ENCODE measurements around the gene PKP1.

PKP1 gene

DNA sequence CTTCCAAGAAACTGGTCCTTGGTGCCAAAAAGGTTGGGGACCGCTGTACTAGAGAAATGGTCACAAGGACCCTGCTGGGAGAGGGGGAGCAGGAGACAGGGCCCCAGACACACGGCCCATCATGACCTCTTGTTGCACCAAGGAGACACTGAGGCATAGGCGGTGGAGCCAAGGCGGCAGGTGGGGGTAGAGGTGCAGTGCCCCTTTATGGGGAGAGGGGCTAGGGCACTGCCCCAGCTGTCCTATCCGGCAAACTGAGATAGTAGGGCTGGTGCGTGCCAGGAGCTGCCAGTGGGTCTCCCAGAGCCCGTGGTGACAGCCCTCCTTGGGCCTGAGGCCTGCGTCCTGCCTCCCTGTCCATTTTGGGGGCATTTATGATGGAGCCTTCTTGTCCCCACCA is 73.9 kb downstream of the PKP1 start:
- H3K4me3 ChIP-seq (ENCODE audit: low read length in 2 of 2): no peak overlapping the region
- H2BK15ac ChIP-seq (ENCODE audit: low read length): peak overlapping the region; percentile 43
- no peak overlapping the region for H3K4ac ChIP-seq (ENCODE audit: low read length)
- H2AFZ ChIP-seq (ENCODE audit: low read length): no peak overlapping the region
- peak overlapping the region; percentile 78 for H3K18ac ChIP-seq (ENCODE audit: low read length)
- H2BK12ac ChIP-seq (ENCODE audit: low read length): no peak overlapping the region
- no peak overlapping the region for H3K9ac ChIP-seq (ENCODE audit: low read depth, low read length, poor library complexity)
- no peak overlapping the region for H2BK120ac ChIP-seq (ENCODE audit: low read depth, low read length)
- DNase-seq (ENCODE audit: low spot score): no peak
- no peaks in the 10 kb centered on the region for H3K36me3 ChIP-seq (replicated peaks in 1 of 2; ENCODE audit: control insufficient read depth in 2 of 2, insufficient read depth in 2 of 2, low read length in 2 of 2)
- H2AK5ac ChIP-seq (ENCODE audit: low read depth, low read length): peak overlapping the region; percentile 71
- H3K9me3 ChIP-seq (replicated peaks in 1 of 2; ENCODE audit: control insufficient read depth in 2 of 2, insufficient read depth in 1 of 2, low read depth in 1 of 2, low read length in 2 of 2): no peaks in the 10 kb centered on the region
- no peak overlapping the region for H3K4me2 ChIP-seq (ENCODE audit: insufficient read depth, low read length, poor library complexity, severe bottlenecking)
- H3K27me3 ChIP-seq (ENCODE audit: control insufficient read depth in 3 of 3, insufficient read depth in 3 of 3, low read depth in 1 of 3, low read length in 3 of 3): peaks cover 0 to 13% (median 0%) of the 10 kb centered on the region in 3 experiments
- no peak overlapping the region for H4K91ac ChIP-seq (ENCODE audit: low read depth, low read length, poor library complexity)
- WGBS, 2 donors (ENCODE audit: extremely low coverage in 2 of 2, insufficient read length in 2 of 2, insufficient replicate concordance in 1 of 2): no CpG with 5 or more reads among the region's 8 CpGs
- no peak overlapping the region for H3K23ac ChIP-seq (ENCODE audit: low read depth, low read length, poor library complexity)
- no peak overlapping the region for H2BK5ac ChIP-seq (ENCODE audit: low read length)
- H3K4me1 ChIP-seq (ENCODE audit: control insufficient read depth in 2 of 2, insufficient read depth in 1 of 2, low read depth in 1 of 2, low read length in 2 of 2): peaks cover 0 to 14% of the 10 kb centered on the region in 2 donors
- no peak overlapping the region for H3K27ac ChIP-seq (replicated peaks; ENCODE audit: low read length)
- no peak overlapping the region for H3K14ac ChIP-seq (ENCODE audit: low read length)
- no peak overlapping the region for H4K8ac ChIP-seq (ENCODE audit: low read depth, low read length)
- peaks cover 4% of the 10 kb centered on the region for H3K79me1 ChIP-seq (ENCODE audit: low read depth, low read length)

GRCh38 chr1:201357636-201358348 is 74.5 kb downstream of the PKP1 start:
- no CpG with 5 or more reads among the region's 10 CpGs for WGBS, 2 donors (ENCODE audit: extremely low coverage in 2 of 2, insufficient read length in 2 of 2, insufficient replicate concordance in 1 of 2)
- H3K36me3 ChIP-seq (replicated peaks in 1 of 2; ENCODE audit: control insufficient read depth in 2 of 2, insufficient read depth in 2 of 2, low read length in 2 of 2): no peaks in the 10 kb centered on the region

GRCh38 chr1:201358596-201358995 is 75.3 kb downstream of the PKP1 start:
- H3K4me3 ChIP-seq (ENCODE audit: low read length in 2 of 2): no peak overlapping the region
- peak overlapping the region; percentile 95 for H2BK15ac ChIP-seq (ENCODE audit: low read length)
- H3K18ac ChIP-seq (ENCODE audit: low read length): peak overlapping the region; percentile 84
- H3K27ac ChIP-seq (replicated peaks; ENCODE audit: low read length): no peak overlapping the region
- peak overlapping the region; percentile 91 for H2AK5ac ChIP-seq (ENCODE audit: low read depth, low read length)
- H3K9ac ChIP-seq (ENCODE audit: low read depth, low read length, poor library complexity): no peak overlapping the region
- no peak overlapping the region for H3K23ac ChIP-seq (ENCODE audit: low read depth, low read length, poor library complexity)
- H3K79me1 ChIP-seq (ENCODE audit: low read depth, low read length): peaks cover 4% of the 10 kb centered on the region
- H4K8ac ChIP-seq (ENCODE audit: low read depth, low read length): no peak overlapping the region
- peak overlapping the region; percentile 15 for H3K14ac ChIP-seq (ENCODE audit: low read length)
- H4K91ac ChIP-seq (ENCODE audit: low read depth, low read length, poor library complexity): no peak overlapping the region
- H2AFZ ChIP-seq (ENCODE audit: low read length): no peak overlapping the region
- no peak for DNase-seq (ENCODE audit: low spot score)
- no CpG with 5 or more reads among the region's 4 CpGs for WGBS, 2 donors (ENCODE audit: extremely low coverage in 2 of 2, insufficient read length in 2 of 2, insufficient replicate concordance in 1 of 2)
- H3K27me3 ChIP-seq (ENCODE audit: control insufficient read depth in 3 of 3, insufficient read depth in 3 of 3, low read depth in 1 of 3, low read length in 3 of 3): peaks cover 0 to 23% (median 0%) of the 10 kb centered on the region in 3 experiments
- no peaks in the 10 kb centered on the region for H3K36me3 ChIP-seq (replicated peaks in 1 of 2; ENCODE audit: control insufficient read depth in 2 of 2, insufficient read depth in 2 of 2, low read length in 2 of 2)
- H2BK120ac ChIP-seq (ENCODE audit: low read depth, low read length): peak overlapping the region; percentile 78
- no peaks in the 10 kb centered on the region for H3K9me3 ChIP-seq (replicated peaks in 1 of 2; ENCODE audit: control insufficient read depth in 2 of 2, insufficient read depth in 1 of 2, low read depth in 1 of 2, low read length in 2 of 2)
- no peak overlapping the region for H2BK12ac ChIP-seq (ENCODE audit: low read length)
- H2BK5ac ChIP-seq (ENCODE audit: low read length): no peak overlapping the region
- H3K4me1 ChIP-seq (ENCODE audit: control insufficient read depth in 2 of 2, insufficient read depth in 1 of 2, low read depth in 1 of 2, low read length in 2 of 2): peaks cover 0 to 15% of the 10 kb centered on the region in 2 donors
- no peak overlapping the region for H3K4me2 ChIP-seq (ENCODE audit: insufficient read depth, low read length, poor library complexity, severe bottlenecking)
- H3K4ac ChIP-seq (ENCODE audit: low read length): no peak overlapping the region

More at GRCh38 chr1:201357636-201358348, 74.5 kb downstream of the PKP1 start:
- H3K4me2 ChIP-seq (ENCODE audit: insufficient read depth, low read length, poor library complexity, severe bottlenecking): no peak overlapping the region
- peak overlapping the region; percentile 61 for H3K14ac ChIP-seq (ENCODE audit: low read length)
- no peak overlapping the region for H3K4ac ChIP-seq (ENCODE audit: low read length)
- H2AFZ ChIP-seq (ENCODE audit: low read length): no peak overlapping the region
- H2BK5ac ChIP-seq (ENCODE audit: low read length): no peak overlapping the region
- H3K79me1 ChIP-seq (ENCODE audit: low read depth, low read length): peaks cover 4% of the 10 kb centered on the region
- no peak overlapping the region for H3K9ac ChIP-seq (ENCODE audit: low read depth, low read length, poor library complexity)
- H2BK12ac ChIP-seq (ENCODE audit: low read length): no peak overlapping the region
- H2BK120ac ChIP-seq (ENCODE audit: low read depth, low read length): no peak overlapping the region
- peaks cover 0 to 15% of the 10 kb centered on the region in 2 donors for H3K4me1 ChIP-seq (ENCODE audit: control insufficient read depth in 2 of 2, insufficient read depth in 1 of 2, low read depth in 1 of 2, low read length in 2 of 2)
- peaks cover 0 to 18% (median 0%) of the 10 kb centered on the region in 3 experiments for H3K27me3 ChIP-seq (ENCODE audit: control insufficient read depth in 3 of 3, insufficient read depth in 3 of 3, low read depth in 1 of 3, low read length in 3 of 3)
- H3K9me3 ChIP-seq (replicated peaks in 1 of 2; ENCODE audit: control insufficient read depth in 2 of 2, insufficient read depth in 1 of 2, low read depth in 1 of 2, low read length in 2 of 2): no peaks in the 10 kb centered on the region
- H3K4me3 ChIP-seq (ENCODE audit: low read length in 2 of 2): no peak overlapping the region
- DNase-seq (ENCODE audit: low spot score): no peak
- H3K27ac ChIP-seq (replicated peaks; ENCODE audit: low read length): no peak overlapping the region
- no peak overlapping the region for H3K23ac ChIP-seq (ENCODE audit: low read depth, low read length, poor library complexity)
- H2BK15ac ChIP-seq (ENCODE audit: low read length): no peak overlapping the region
- peak overlapping the region; percentile 84 for H3K18ac ChIP-seq (ENCODE audit: low read length)
- H2AK5ac ChIP-seq (ENCODE audit: low read depth, low read length): peak overlapping the region; percentile 1
- H4K91ac ChIP-seq (ENCODE audit: low read depth, low read length, poor library complexity): no peak overlapping the region
- peak overlapping the region; percentile 73 for H4K8ac ChIP-seq (ENCODE audit: low read depth, low read length)

GRCh38 chr1:201359031-201359872 is 75.9 kb downstream of the PKP1 start:
- no CpG with 5 or more reads among the region's 18 CpGs for WGBS, 2 donors (ENCODE audit: extremely low coverage in 2 of 2, insufficient read length in 2 of 2, insufficient replicate concordance in 1 of 2)
- no peak overlapping the region for H3K9ac ChIP-seq (ENCODE audit: low read depth, low read length, poor library complexity)
- H3K18ac ChIP-seq (ENCODE audit: low read length): peak overlapping the region; percentile 89
- H3K9me3 ChIP-seq (replicated peaks in 1 of 2; ENCODE audit: control insufficient read depth in 2 of 2, insufficient read depth in 1 of 2, low read depth in 1 of 2, low read length in 2 of 2): no peaks in the 10 kb centered on the region
- H3K14ac ChIP-seq (ENCODE audit: low read length): peak overlapping the region; percentile 15
- H4K91ac ChIP-seq (ENCODE audit: low read depth, low read length, poor library complexity): peak overlapping the region; percentile 73
- no peak overlapping the region for H3K27ac ChIP-seq (replicated peaks; ENCODE audit: low read length)
- H3K4me3 ChIP-seq (ENCODE audit: low read length in 2 of 2): no peak overlapping the region
- H3K27me3 ChIP-seq (ENCODE audit: control insufficient read depth in 3 of 3, insufficient read depth in 3 of 3, low read depth in 1 of 3, low read length in 3 of 3): peaks cover 0 to 23% (median 0%) of the 10 kb centered on the region in 3 experiments
- H3K79me1 ChIP-seq (ENCODE audit: low read depth, low read length): peaks cover 4% of the 10 kb centered on the region
- H2BK5ac ChIP-seq (ENCODE audit: low read length): no peak overlapping the region
- H3K36me3 ChIP-seq (replicated peaks in 1 of 2; ENCODE audit: control insufficient read depth in 2 of 2, insufficient read depth in 2 of 2, low read length in 2 of 2): no peaks in the 10 kb centered on the region
- H3K4ac ChIP-seq (ENCODE audit: low read length): peak overlapping the region; percentile 98
- no peak for DNase-seq (ENCODE audit: low spot score)
- no peak overlapping the region for H3K4me2 ChIP-seq (ENCODE audit: insufficient read depth, low read length, poor library complexity, severe bottlenecking)
- no peak overlapping the region for H3K23ac ChIP-seq (ENCODE audit: low read depth, low read length, poor library complexity)
- H2AFZ ChIP-seq (ENCODE audit: low read length): no peak overlapping the region
- peaks cover 0 to 15% of the 10 kb centered on the region in 2 donors for H3K4me1 ChIP-seq (ENCODE audit: control insufficient read depth in 2 of 2, insufficient read depth in 1 of 2, low read depth in 1 of 2, low read length in 2 of 2)
- peak overlapping the region; percentile 78 for H2BK120ac ChIP-seq (ENCODE audit: low read depth, low read length)
- peak overlapping the region; percentile 10 for H2BK12ac ChIP-seq (ENCODE audit: low read length)
- H2AK5ac ChIP-seq (ENCODE audit: low read depth, low read length): peak overlapping the region; percentile 91
- H4K8ac ChIP-seq (ENCODE audit: low read depth, low read length): no peak overlapping the region
- H2BK15ac ChIP-seq (ENCODE audit: low read length): peak overlapping the region; percentile 95
